ENCODE results near the gene NLRP1. TPM values are rescaled to one million over a fixed set of nuclear protein-coding genes. Genes with fewer than 3 reads are reported as not detected.
A peak's percentile ranks its signal among the peaks of the same experiment; 100 is the strongest.

NLRP1 gene
- total RNA-seq, 1 experiment from 2014 or later = 9.2 TPM

DNA sequence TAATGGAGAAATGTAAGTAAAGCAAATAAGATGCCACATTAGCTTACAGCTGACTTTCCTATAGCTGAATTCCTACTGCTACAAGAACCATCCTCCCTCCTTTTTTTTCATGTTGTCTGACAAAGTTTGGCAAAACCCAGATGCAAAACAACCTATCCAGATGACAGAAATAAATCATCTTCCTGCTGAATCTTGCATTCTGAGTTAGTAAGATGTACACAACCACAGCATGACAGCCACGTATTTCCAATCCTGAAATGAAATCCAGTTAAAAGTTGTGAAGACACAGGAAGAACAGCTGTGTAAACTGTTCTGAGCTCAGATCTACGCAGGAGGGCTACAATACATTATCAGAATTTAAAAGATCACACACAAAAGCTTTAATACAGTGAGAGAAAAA lies 110.4 kb downstream of the NLRP1 start:
- Histone ChIP-seq H3K4me3 (no peak overlapping the region), H3K9me3 (no peaks in the 10 kb centered on the region; the same call in 1 of the 2 replicates), H3K36me3 (peaks cover 32% of the 10 kb centered on the region), H3K27me3 (no peaks in the 10 kb centered on the region)
- DNase-seq = no peak

DNA sequence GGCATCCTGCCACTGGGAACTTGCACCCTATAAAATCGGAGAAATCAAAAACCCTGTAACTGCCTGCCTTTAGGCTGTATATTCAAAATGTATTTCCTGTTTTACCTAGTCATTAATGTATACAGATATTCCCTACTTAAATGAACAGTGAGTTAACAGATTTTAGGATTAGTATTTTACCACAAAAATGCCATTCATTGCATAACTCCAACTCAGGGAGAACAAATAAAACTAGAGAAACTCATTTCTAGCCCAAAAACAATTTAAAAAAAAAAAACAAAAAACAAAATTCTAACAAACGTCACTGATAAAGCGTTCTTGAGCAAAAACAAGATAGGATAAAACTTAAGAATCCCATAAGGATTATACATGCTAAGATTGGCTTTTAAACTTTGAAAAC lies 111.8 kb downstream of the NLRP1 start:
- Histone ChIP-seq H3K9me3 (no peaks in the 10 kb centered on the region; the same call in 1 of the 2 replicates), H3K27me3 (no peaks in the 10 kb centered on the region), H3K4me3 (no peak overlapping the region), H3K36me3 (peaks cover 18% of the 10 kb centered on the region)
- no peak for DNase-seq

DNA sequence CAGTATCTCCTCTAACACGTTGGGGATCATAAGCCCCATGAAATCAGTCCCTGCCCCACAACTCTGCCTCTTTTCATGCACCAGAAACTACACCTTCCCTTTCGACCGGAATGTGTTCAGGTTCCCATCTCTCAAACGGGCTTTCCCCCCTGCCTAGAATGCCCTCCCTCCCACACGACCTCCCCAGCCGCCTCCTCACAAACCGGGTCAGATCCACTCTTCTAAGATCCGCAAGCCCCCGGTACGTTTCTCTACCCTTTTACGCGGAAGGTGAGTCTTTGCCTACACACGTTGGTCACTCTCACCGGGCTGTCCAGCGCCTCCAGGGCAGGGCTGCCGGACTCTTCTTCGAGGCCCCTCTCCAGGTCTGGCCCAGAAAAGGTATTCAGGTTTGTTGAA lies 116.2 kb downstream of the NLRP1 start:
- Histone ChIP-seq H3K9me3 (no peaks in the 10 kb centered on the region), H3K36me3 (0 out of 2 replicates have a peak, but pooled peaks cover 2% of the 10 kb centered on the region), H3K4me3 (peak overlapping the region; percentile 87), H3K27me3 (no peaks in the 10 kb centered on the region)
- DNase-seq = peak; percentile 4

DNA sequence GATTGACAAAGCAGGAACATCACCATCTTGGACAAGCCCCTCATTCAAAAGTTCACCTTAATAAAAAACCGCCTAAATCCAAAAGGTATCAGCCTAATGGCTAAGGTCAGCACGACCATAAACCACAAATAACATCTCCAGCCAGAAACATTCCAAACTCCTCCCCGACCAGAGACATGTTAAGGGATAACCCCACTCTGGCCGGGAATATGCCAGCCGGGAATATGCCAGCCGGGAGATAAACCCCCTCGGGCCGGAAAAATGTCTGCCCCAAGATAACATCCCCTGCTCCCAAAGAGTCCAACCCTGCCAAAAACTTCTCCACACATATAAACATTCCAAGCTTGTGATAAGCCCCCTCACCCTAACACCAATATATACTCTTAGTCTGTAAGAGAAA lies 116.9 kb downstream of the NLRP1 start:
- H3K9me3 ChIP-seq = no peaks in the 10 kb centered on the region
- no peak for DNase-seq
- H3K4me3 ChIP-seq = peak overlapping the region; percentile 87
- H3K27me3 ChIP-seq = no peaks in the 10 kb centered on the region
- H3K36me3 ChIP-seq = no peaks in the 10 kb centered on the region

DNA sequence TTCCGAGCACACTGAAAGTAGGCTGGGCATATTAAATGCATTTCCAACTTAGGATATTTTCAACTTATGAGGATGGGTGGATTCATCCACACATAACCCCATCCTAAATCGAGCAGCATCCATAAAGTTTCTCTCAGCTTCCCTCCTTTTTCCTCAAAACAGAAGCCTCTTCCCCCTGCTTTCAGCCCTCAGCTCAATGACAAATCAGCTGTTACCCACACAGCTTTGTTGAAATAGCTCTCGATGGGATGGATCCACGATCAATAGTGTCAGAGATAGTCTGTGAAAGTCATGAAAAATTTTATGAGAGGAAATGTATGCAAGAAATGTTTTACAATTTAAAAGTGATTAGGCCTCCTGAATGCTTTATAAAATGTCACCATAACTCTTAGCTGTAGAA lies 118.0 kb downstream of the NLRP1 start:
- H3K36me3 ChIP-seq = no peaks in the 10 kb centered on the region
- no peak overlapping the region for H3K4me3 ChIP-seq
- H3K27me3 ChIP-seq = no peaks in the 10 kb centered on the region
- H3K9me3 ChIP-seq = no peaks in the 10 kb centered on the region
- no peak for DNase-seq

DNA sequence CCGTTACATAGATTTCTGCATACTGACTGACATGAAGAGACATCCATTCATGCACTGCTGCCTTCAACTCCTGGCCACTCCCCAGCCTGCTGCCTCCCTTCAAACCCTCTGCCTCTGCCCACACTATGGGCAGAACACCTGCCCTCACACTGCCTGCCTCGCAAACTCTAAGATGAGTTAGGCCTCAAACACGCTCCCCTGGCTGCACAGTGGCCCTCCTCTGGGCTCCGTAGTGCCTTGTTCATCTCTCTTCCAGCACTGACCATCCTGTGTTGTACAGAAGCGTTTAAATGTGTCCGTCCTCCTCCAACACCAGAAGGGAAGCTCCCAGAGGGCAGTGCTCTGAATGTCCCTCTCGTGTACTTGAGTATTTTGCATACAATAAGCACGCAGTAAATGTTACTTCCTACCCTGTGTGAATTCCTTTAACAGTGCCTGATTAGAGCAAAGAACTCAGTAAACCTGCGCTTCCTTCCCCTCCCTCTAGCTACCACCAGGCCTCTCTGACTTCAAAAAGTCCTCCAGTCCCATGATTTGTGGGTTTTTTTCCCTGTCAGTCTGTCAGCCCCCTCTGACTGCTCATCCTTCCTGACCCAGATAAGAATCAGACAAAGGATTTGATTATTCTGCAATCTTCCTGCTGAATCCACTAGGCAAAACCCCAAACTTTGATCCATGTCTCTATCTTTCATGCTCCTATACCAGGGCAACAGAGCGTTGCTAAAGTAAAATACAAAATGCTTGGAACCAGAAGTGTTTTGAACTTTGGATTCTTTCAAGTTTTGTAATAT lies 119.4 kb downstream of the NLRP1 start:
- H3K9me3 ChIP-seq = no peaks in the 10 kb centered on the region
- H3K36me3 ChIP-seq = no peaks in the 10 kb centered on the region
- no peak for DNase-seq
- no peak overlapping the region for H3K4me3 ChIP-seq
- no peaks in the 10 kb centered on the region for H3K27me3 ChIP-seq

Other genes with a start within 250 kb of the NLRP1 start
- 52.1 and 124 TPM in 2 replicates for gene NUP88, start 164.8 kb downstream of the NLRP1 start, total RNA-seq (2014; rRNA removed; shearing (Covaris generic); ENCODE audit: low replicate concordance)
- gene RPAIN, start 164.3 kb downstream of the NLRP1 start, total RNA-seq (2014; rRNA removed; shearing (Covaris generic); ENCODE audit: low replicate concordance) = 19.4 and 26.6 TPM in 2 replicates
- gene C1QBP, start 145.4 kb downstream of the NLRP1 start, total RNA-seq (2014; rRNA removed; shearing (Covaris generic); ENCODE audit: low replicate concordance) = 525 and 616 TPM in 2 replicates
- gene DHX33, start 115.5 kb downstream of the NLRP1 start, total RNA-seq (2014; rRNA removed; shearing (Covaris generic); ENCODE audit: low replicate concordance) = 10.5 and 13.3 TPM in 2 replicates
- 15.2 and 53.2 TPM in 2 replicates for gene DERL2, start 98.3 kb downstream of the NLRP1 start, total RNA-seq (2014; rRNA removed; shearing (Covaris generic); ENCODE audit: low replicate concordance)
- 13.3 and 16.8 TPM in 2 replicates for gene MIS12, start 97.9 kb downstream of the NLRP1 start, total RNA-seq (2014; rRNA removed; shearing (Covaris generic); ENCODE audit: low replicate concordance)

All from MG63 (cell line).